ENCODE data around the gene FN1. TPM values are rescaled to one million over a fixed set of nuclear protein-coding genes. Genes with fewer than 3 reads are reported as not detected.

FN1 gene
- total and polyA plus RNA-seq, 2 donors (not counting 1 experiment from before 2014, with no cell fraction given), result 3,629 to 5,906 TPM

GRCh38 chr2:215386566-215386965 is 49.3 kb downstream of the FN1 start:
- peaks cover 1% of the 10 kb centered on the region for H3K79me2 ChIP-seq (ENCODE audit: control insufficient read depth, insufficient read depth, low read length)
- no peak overlapping the region for H3K9ac ChIP-seq (ENCODE audit: insufficient read depth, low read length)

GRCh38 chr2:215384710-215385109 is 51.2 kb downstream of the FN1 start:
- no peak overlapping the region for H3K4me2 ChIP-seq (ENCODE audit: extremely low read depth, insufficient read depth, low read length)
- TF ChIP-seq CTCF (conservative IDR thresholded peaks at IDR 0.05 in 1 of 2, IDR thresholded peaks at IDR 0.05 in 1 of 2; ENCODE audit: low read depth in 1 of 2, low read length in 2 of 2) (no peak), EZH2 (IDR thresholded peaks at IDR 0.05; ENCODE audit: low read length, missing control alignments) (no peak)
- H3K9me3 ChIP-seq (ENCODE audit: control insufficient read depth, insufficient read depth, low read depth, low read length), result no peaks in the 10 kb centered on the region
- H4K20me1 ChIP-seq (ENCODE audit: control insufficient read depth, extremely low read depth, insufficient read depth, low read length), result no peaks in the 10 kb centered on the region
- no peaks in the 10 kb centered on the region for H3K4me1 ChIP-seq (ENCODE audit: control insufficient read depth, extremely low read depth, insufficient read depth, low read length)
- H3K4me3 ChIP-seq (replicated peaks in 1 of 4; ENCODE audit: control extremely low read depth in 1 of 4, insufficient read depth in 1 of 4, low read depth in 3 of 4, low read length in 4 of 4), result no peak overlapping the region
- H3K79me2 ChIP-seq (ENCODE audit: control insufficient read depth, insufficient read depth, low read length), result no peaks in the 10 kb centered on the region
- H3K27me3 ChIP-seq (ENCODE audit: control insufficient read depth, insufficient read depth, low read length), result no peaks in the 10 kb centered on the region
- no peak for DNase-seq (ENCODE audit: low read depth in 2 of 2)
- H3K36me3 ChIP-seq (ENCODE audit: control insufficient read depth, insufficient read depth, low read length), result peaks cover 32% of the 10 kb centered on the region
- no peak overlapping the region for H3K27ac ChIP-seq (ENCODE audit: insufficient read depth, low read length)
- H2AFZ ChIP-seq (ENCODE audit: low read length), result no peak overlapping the region
- H3K9ac ChIP-seq (ENCODE audit: insufficient read depth, low read length), result no peak overlapping the region

More at GRCh38 chr2:215386566-215386965, 49.3 kb downstream of the FN1 start:
- Histone ChIP-seq H2AFZ (ENCODE audit: low read length) (no peak overlapping the region), H3K4me1 (ENCODE audit: control insufficient read depth, extremely low read depth, insufficient read depth, low read length) (no peaks in the 10 kb centered on the region), H3K27ac (ENCODE audit: insufficient read depth, low read length) (no peak overlapping the region), H3K9me3 (ENCODE audit: control insufficient read depth, insufficient read depth, low read depth, low read length) (no peaks in the 10 kb centered on the region), H3K27me3 (ENCODE audit: control insufficient read depth, insufficient read depth, low read length) (no peaks in the 10 kb centered on the region), H3K4me2 (ENCODE audit: extremely low read depth, insufficient read depth, low read length) (no peak overlapping the region), H4K20me1 (ENCODE audit: control insufficient read depth, extremely low read depth, insufficient read depth, low read length) (no peaks in the 10 kb centered on the region), H3K36me3 (ENCODE audit: control insufficient read depth, insufficient read depth, low read length) (peaks cover 35% of the 10 kb centered on the region), H3K4me3 (replicated peaks in 1 of 4; ENCODE audit: control extremely low read depth in 1 of 4, insufficient read depth in 1 of 4, low read depth in 3 of 4, low read length in 4 of 4) (no peak overlapping the region)
- TF ChIP-seq CTCF (conservative IDR thresholded peaks at IDR 0.05 in 1 of 2, IDR thresholded peaks at IDR 0.05 in 1 of 2; ENCODE audit: low read depth in 1 of 2, low read length in 2 of 2), result no peak
- DNase-seq (ENCODE audit: low read depth in 2 of 2), result no peak

GRCh38 chr2:215383652-215384279 is 52.1 kb downstream of the FN1 start:
- Histone ChIP-seq H4K20me1 (ENCODE audit: control insufficient read depth, extremely low read depth, insufficient read depth, low read length) (no peaks in the 10 kb centered on the region), H3K27me3 (ENCODE audit: control insufficient read depth, insufficient read depth, low read length) (no peaks in the 10 kb centered on the region), H2AFZ (ENCODE audit: low read length) (no peak overlapping the region), H3K36me3 (ENCODE audit: control insufficient read depth, insufficient read depth, low read length) (peaks cover 35% of the 10 kb centered on the region), H3K4me3 (replicated peaks in 1 of 4; ENCODE audit: control extremely low read depth in 1 of 4, insufficient read depth in 1 of 4, low read depth in 3 of 4, low read length in 4 of 4) (no peak overlapping the region), H3K79me2 (ENCODE audit: control insufficient read depth, insufficient read depth, low read length) (no peaks in the 10 kb centered on the region), H3K9me3 (ENCODE audit: control insufficient read depth, insufficient read depth, low read depth, low read length) (no peaks in the 10 kb centered on the region), H3K4me1 (ENCODE audit: control insufficient read depth, extremely low read depth, insufficient read depth, low read length) (no peaks in the 10 kb centered on the region), H3K4me2 (ENCODE audit: extremely low read depth, insufficient read depth, low read length) (no peak overlapping the region), H3K9ac (ENCODE audit: insufficient read depth, low read length) (no peak overlapping the region), H3K27ac (ENCODE audit: insufficient read depth, low read length) (no peak overlapping the region)
- DNase-seq (ENCODE audit: low read depth in 2 of 2), result no peak
- TF ChIP-seq CTCF (conservative IDR thresholded peaks at IDR 0.05 in 1 of 2, IDR thresholded peaks at IDR 0.05 in 1 of 2; ENCODE audit: low read depth in 1 of 2, low read length in 2 of 2) (no peak), EZH2 (IDR thresholded peaks at IDR 0.05; ENCODE audit: low read length, missing control alignments) (no peak)
